ENCODE data around the gene OPCML. TPM values are rescaled to one million over a fixed set of nuclear protein-coding genes. Genes with fewer than 3 reads are reported as not detected.

The OPCML gene
- total RNA-seq, 1 donor from 2014 or later, result 4.1 TPM

DNA sequence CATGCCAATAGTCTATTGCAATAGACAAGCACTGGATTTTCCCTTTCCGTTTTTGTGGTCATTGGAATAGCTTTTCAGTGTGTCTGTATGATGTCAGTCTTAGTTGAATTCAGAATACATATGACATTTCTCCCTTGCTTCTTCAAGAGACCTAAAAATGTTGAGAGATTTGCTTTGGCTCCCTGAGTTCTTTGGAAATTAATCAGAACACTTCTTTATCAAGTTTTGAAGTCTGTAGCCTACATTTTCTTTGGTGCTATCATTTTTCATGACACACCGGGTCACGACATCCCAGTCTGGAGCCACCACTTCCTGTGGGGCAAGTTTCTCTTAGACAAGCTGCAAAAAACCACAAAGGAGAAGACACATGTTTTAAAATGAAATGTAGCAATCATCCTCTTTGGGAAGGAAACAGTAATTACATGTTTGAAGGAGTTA is 847.1 kb downstream of the OPCML start:
- Mint-ChIP-seq H3K9me3 (ENCODE audit: unreplicated experiment) (no peaks in the 10 kb centered on the region), H3K4me1 (ENCODE audit: unreplicated experiment) (no peaks in the 10 kb centered on the region), H3K36me3 (ENCODE audit: low read depth, unreplicated experiment) (no peaks in the 10 kb centered on the region), H3K27ac (ENCODE audit: unreplicated experiment) (no peak overlapping the region), H3K4me3 (ENCODE audit: unreplicated experiment) (no peak overlapping the region), H3K27me3 (ENCODE audit: unreplicated experiment) (no peaks in the 10 kb centered on the region)
- TF ChIP-seq, protein P1, sequence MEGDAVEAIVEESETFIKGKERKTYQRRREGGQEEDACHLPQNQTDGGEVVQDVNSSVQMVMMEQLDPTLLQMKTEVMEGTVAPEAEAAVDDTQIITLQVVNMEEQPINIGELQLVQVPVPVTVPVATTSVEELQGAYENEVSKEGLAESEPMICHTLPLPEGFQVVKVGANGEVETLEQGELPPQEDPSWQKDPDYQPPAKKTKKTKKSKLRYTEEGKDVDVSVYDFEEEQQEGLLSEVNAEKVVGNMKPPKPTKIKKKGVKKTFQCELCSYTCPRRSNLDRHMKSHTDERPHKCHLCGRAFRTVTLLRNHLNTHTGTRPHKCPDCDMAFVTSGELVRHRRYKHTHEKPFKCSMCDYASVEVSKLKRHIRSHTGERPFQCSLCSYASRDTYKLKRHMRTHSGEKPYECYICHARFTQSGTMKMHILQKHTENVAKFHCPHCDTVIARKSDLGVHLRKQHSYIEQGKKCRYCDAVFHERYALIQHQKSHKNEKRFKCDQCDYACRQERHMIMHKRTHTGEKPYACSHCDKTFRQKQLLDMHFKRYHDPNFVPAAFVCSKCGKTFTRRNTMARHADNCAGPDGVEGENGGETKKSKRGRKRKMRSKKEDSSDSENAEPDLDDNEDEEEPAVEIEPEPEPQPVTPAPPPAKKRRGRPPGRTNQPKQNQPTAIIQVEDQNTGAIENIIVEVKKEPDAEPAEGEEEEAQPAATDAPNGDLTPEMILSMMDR (IDR thresholded peaks at IDR 0.05; ENCODE audit: unreplicated experiment), result no peak
- DNase-seq (ENCODE audit: low spot score), result no peak

DNA sequence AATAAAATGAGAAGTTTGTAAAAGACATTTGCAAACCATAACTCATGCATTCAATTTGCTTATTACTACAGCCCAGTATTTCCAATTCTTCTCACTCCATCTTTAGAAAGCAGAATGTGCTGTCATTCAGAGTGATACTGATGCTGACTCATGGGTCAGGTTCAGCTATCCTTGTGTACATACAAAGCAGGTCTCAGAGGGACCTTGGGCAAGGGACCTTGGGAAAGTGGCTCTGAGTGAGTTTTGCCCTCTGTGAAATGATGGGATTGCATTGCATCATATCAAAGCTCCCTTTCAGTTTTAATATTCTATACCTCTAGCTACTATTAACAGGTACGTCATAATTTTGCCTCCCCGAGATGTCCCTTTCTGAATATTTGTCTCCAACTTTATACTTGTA is 848.7 kb downstream of the OPCML start:
- no peaks in the 10 kb centered on the region for H3K36me3 Mint-ChIP-seq (ENCODE audit: low read depth, unreplicated experiment)
- H3K27ac Mint-ChIP-seq (ENCODE audit: unreplicated experiment), result no peak overlapping the region
- TF ChIP-seq, protein P1 (IDR thresholded peaks at IDR 0.05; ENCODE audit: unreplicated experiment), result no peak
- no peak for DNase-seq (ENCODE audit: low spot score)
- H3K27me3 Mint-ChIP-seq (ENCODE audit: unreplicated experiment), result no peaks in the 10 kb centered on the region
- no peak overlapping the region for H3K4me3 Mint-ChIP-seq (ENCODE audit: unreplicated experiment)
- H3K9me3 Mint-ChIP-seq (ENCODE audit: unreplicated experiment), result no peaks in the 10 kb centered on the region
- no peaks in the 10 kb centered on the region for H3K4me1 Mint-ChIP-seq (ENCODE audit: unreplicated experiment)

DNA sequence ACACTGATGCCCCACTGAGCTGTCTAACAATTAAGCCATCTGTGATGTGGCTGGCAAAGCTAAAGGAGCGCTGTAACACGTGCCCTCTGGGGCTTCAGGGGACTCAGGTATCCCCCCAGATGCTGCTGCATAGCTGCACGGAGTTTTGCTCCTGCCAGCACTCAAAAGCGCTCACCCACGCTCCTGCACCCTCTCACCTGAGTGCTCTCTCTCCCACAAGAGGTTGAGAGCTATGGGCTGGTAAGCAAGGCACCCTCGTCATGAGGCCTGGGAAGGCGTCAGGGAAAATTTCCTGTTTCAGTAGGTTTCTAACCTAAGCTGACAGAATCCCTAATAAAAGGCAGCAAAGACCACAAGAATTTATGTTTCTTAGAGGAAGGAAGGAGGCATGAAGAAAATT is 850.3 kb downstream of the OPCML start:
- no peaks in the 10 kb centered on the region for H3K4me1 Mint-ChIP-seq (ENCODE audit: unreplicated experiment)
- peaks cover 1% of the 10 kb centered on the region for H3K27me3 Mint-ChIP-seq (ENCODE audit: unreplicated experiment)
- TF ChIP-seq, protein P1 (IDR thresholded peaks at IDR 0.05; ENCODE audit: unreplicated experiment), result no peak
- H3K36me3 Mint-ChIP-seq (ENCODE audit: low read depth, unreplicated experiment), result no peaks in the 10 kb centered on the region
- DNase-seq (ENCODE audit: low spot score), result no peak
- no peaks in the 10 kb centered on the region for H3K9me3 Mint-ChIP-seq (ENCODE audit: unreplicated experiment)
- no peak overlapping the region for H3K27ac Mint-ChIP-seq (ENCODE audit: unreplicated experiment)
- H3K4me3 Mint-ChIP-seq (ENCODE audit: unreplicated experiment), result no peak overlapping the region

DNA sequence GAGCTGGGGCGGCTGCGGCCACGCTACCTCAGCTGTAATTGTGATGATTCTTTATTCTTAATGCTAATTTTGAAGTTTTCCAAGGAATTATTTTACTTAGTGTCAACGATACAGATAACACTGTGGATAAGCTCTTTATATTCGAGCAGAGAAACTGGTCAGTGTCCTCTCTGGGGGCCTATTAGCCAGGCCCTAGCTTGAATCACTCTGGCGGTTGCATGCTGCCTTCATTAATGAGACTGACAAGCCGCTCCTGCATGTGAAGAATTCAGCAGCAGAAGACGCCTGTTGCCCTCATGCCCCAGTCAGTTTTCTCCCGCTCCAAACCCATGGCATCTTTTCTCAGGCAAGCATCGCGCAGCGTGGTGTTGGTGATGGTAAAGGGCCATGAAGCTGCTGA is 851.7 kb downstream of the OPCML start:
- no peak for DNase-seq (ENCODE audit: low spot score)
- TF ChIP-seq, protein P1 (IDR thresholded peaks at IDR 0.05; ENCODE audit: unreplicated experiment), result no peak
- Mint-ChIP-seq H3K27me3 (ENCODE audit: unreplicated experiment) (peaks cover 1% of the 10 kb centered on the region), H3K9me3 (ENCODE audit: unreplicated experiment) (no peaks in the 10 kb centered on the region), H3K27ac (ENCODE audit: unreplicated experiment) (no peak overlapping the region), H3K4me3 (ENCODE audit: unreplicated experiment) (no peak overlapping the region), H3K4me1 (ENCODE audit: unreplicated experiment) (no peaks in the 10 kb centered on the region), H3K36me3 (ENCODE audit: low read depth, unreplicated experiment) (no peaks in the 10 kb centered on the region)

DNA sequence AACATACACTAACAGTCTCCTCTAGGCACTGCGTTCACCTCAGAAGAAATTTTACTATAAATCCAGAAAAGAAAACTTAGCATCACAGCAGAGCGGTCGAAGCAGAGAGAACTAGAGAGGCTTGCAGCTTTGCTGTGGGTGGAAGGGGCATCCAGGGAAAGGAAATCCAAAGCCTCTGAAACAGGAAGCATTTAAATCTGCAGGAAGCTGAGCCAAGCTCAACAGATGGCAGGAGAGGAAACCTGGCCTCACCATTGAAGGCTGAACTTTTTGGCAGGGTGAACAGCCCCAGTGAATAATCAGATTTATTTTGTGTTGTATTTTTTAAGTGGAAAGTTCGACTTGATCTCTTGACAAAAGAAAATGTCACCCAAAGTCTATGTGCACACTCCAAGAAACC is 858.1 kb downstream of the OPCML start:
- H3K4me3 Mint-ChIP-seq (ENCODE audit: unreplicated experiment), result no peak overlapping the region
- TF ChIP-seq, protein P1 (IDR thresholded peaks at IDR 0.05; ENCODE audit: unreplicated experiment), result no peak
- H3K4me1 Mint-ChIP-seq (ENCODE audit: unreplicated experiment), result peaks cover 32% of the 10 kb centered on the region
- H3K27ac Mint-ChIP-seq (ENCODE audit: unreplicated experiment), result peak overlapping the region; percentile 83
- H3K36me3 Mint-ChIP-seq (ENCODE audit: low read depth, unreplicated experiment), result no peaks in the 10 kb centered on the region
- no peaks in the 10 kb centered on the region for H3K9me3 Mint-ChIP-seq (ENCODE audit: unreplicated experiment)
- DNase-seq (ENCODE audit: low spot score), result peak; percentile 36
- H3K27me3 Mint-ChIP-seq (ENCODE audit: unreplicated experiment), result peaks cover 1% of the 10 kb centered on the region
